Measurements from ENCODE around the gene TNFRSF18. TPM values are rescaled to one million over a fixed set of nuclear protein-coding genes. Genes with fewer than 3 reads are reported as not detected.
A peak's percentile ranks its signal among the peaks of the same experiment; 100 is the strongest.

TNFRSF18 gene, protein sequence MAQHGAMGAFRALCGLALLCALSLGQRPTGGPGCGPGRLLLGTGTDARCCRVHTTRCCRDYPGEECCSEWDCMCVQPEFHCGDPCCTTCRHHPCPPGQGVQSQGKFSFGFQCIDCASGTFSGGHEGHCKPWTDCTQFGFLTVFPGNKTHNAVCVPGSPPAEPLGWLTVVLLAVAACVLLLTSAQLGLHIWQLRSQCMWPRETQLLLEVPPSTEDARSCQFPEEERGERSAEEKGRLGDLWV
- total RNA-seq, result under 1 TPM in 2 of 6 experiments, not detected in 4; 0.24 to 0.27 TPM
- long read RNA-seq, result 0 reads

DNA sequence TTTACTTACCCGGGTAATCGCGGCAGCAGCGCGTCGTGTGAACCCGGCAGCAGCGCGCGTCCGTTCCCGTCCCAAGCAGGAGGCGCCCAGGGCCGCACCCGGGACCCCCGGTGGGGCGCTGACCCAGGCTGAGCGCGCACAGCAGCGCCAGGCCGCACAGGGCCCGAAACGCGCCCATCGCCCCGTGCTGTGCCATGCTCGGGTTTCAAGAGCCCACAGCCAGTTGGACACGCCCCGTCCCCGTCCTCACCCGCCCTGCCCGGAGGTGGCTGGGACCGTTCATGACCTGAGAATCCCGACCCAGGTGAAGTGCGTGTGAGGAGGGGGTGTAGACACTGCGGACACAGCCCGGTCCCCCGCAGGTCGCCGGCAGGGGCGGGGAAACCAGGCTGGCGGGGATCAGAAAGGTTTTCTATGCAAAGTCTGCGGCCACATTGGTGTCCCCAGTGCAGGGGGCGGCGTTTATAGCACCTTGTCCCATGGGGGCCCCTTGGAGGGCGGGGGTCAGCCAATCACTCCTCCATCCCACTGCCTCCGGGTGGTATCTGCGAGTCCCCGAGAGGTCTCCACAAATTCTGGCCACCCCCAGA is at the start of gene TNFRSF18:
Gene TNFRSF18 (minus strand): TSS at position 217 of the 590 bp plus-strand sequence. CDS start 21 bp downstream, at position 196.
- Histone ChIP-seq H3K4me3 (no peak within 1 kb of the TSS), H3K36me3 (no peaks in the 10 kb centered on the region), H3K27ac (no peak within 1 kb of the TSS), H3K27me3 (peaks cover 0 to 15% of the 10 kb centered on the region in 2 donors), H3K9me3 (no peaks in the 10 kb centered on the region), H3K4me1 (peaks cover 0 to 6% (median 0%) of the 10 kb centered on the region in 4 donors)
- intact Hi-C loops (cut with DNase I), result no loop called here
- WGBS (ENCODE audit: insufficient coverage, low coverage, low lambda C conversion rate, missing lambda C conversion rate), result 0% methylated on average over 17 of the region's 49 CpGs
- TF ChIP-seq POLR2A (IDR thresholded peaks at IDR 0.05), result no peak
- TF ChIP-seq, protein P1, sequence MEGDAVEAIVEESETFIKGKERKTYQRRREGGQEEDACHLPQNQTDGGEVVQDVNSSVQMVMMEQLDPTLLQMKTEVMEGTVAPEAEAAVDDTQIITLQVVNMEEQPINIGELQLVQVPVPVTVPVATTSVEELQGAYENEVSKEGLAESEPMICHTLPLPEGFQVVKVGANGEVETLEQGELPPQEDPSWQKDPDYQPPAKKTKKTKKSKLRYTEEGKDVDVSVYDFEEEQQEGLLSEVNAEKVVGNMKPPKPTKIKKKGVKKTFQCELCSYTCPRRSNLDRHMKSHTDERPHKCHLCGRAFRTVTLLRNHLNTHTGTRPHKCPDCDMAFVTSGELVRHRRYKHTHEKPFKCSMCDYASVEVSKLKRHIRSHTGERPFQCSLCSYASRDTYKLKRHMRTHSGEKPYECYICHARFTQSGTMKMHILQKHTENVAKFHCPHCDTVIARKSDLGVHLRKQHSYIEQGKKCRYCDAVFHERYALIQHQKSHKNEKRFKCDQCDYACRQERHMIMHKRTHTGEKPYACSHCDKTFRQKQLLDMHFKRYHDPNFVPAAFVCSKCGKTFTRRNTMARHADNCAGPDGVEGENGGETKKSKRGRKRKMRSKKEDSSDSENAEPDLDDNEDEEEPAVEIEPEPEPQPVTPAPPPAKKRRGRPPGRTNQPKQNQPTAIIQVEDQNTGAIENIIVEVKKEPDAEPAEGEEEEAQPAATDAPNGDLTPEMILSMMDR (IDR thresholded peaks at IDR 0.05), result no peak
- peak in 2 of 3 donors; percentile 32 to 52 for DNase-seq
- ATAC-seq, result peak; percentile 33 to 46 (median 38)

GRCh38 chr1:1255611-1256010 is 49.2 kb upstream of the TNFRSF18 start:
- no peaks in the 10 kb centered on the region for H3K27me3 ChIP-seq
- DNase-seq (peak in 2 of 3 donors; percentile 46 to 53), ATAC-seq (no peak)
- TF ChIP-seq, protein P1 (IDR thresholded peaks at IDR 0.05), result no peak
- no peak for TF ChIP-seq POLR2A (IDR thresholded peaks at IDR 0.05)
- no peaks in the 10 kb centered on the region for H3K4me1 ChIP-seq
- intact Hi-C loops (cut with DNase I), result no loop called here
- no peaks in the 10 kb centered on the region for H3K9me3 ChIP-seq
- no peak overlapping the region for H3K4me3 ChIP-seq
- H3K27ac ChIP-seq, result no peak overlapping the region
- WGBS (ENCODE audit: insufficient coverage, low coverage, low lambda C conversion rate, missing lambda C conversion rate), result no CpG with 5 or more reads among the region's 10 CpGs
- H3K36me3 ChIP-seq, result peaks cover 0 to 34% (median 11%) of the 10 kb centered on the region in 4 donors

- ATAC-seq (no peak), DNase-seq (no peak)
- no peak overlapping the region for H3K27ac ChIP-seq
- intact Hi-C loops (cut with DNase I), result no loop called here
- no peak overlapping the region for H3K4me3 ChIP-seq
- no peaks in the 10 kb centered on the region for H3K27me3 ChIP-seq
- 95% methylated on average over 11 of the region's 26 CpGs for WGBS (ENCODE audit: insufficient coverage, low coverage, low lambda C conversion rate, missing lambda C conversion rate)
- no peaks in the 10 kb centered on the region for H3K4me1 ChIP-seq
- H3K9me3 ChIP-seq, result no peaks in the 10 kb centered on the region
- no peak for TF ChIP-seq POLR2A (IDR thresholded peaks at IDR 0.05)
- TF ChIP-seq, protein P1 (IDR thresholded peaks at IDR 0.05), result no peak
- H3K36me3 ChIP-seq, result peaks cover 0 to 34% (median 11%) of the 10 kb centered on the region in 4 donors
Measured at GRCh38 chr1:1255078-1255477, 48.7 kb upstream of the TNFRSF18 start.

GRCh38 chr1:1254667-1254998 is 48.2 kb upstream of the TNFRSF18 start:
- no peaks in the 10 kb centered on the region for H3K27me3 ChIP-seq
- WGBS (ENCODE audit: insufficient coverage, low coverage, low lambda C conversion rate, missing lambda C conversion rate), result 89% methylated on average over 12 of the region's 21 CpGs
- no peaks in the 10 kb centered on the region for H3K4me1 ChIP-seq
- H3K36me3 ChIP-seq, result peaks cover 0 to 34% (median 11%) of the 10 kb centered on the region in 4 donors
- H3K9me3 ChIP-seq, result no peaks in the 10 kb centered on the region
- no peak overlapping the region for H3K4me3 ChIP-seq
- H3K27ac ChIP-seq, result no peak overlapping the region
- ATAC-seq, result no peak
- TF ChIP-seq POLR2A (IDR thresholded peaks at IDR 0.05), result no peak
- TF ChIP-seq, protein P1 (IDR thresholded peaks at IDR 0.05), result no peak
- no peak for DNase-seq
- intact Hi-C loops (cut with DNase I), result no loop called here

Measured in right lobe of liver (tissue), 6 donors.